Sigmoid colon (tissue), 7 donors: ENCODE data around the gene BCL11B. TPM values are rescaled to one million over a fixed set of nuclear protein-coding genes. Genes with fewer than 3 reads are reported as not detected.

Source experiments
- DNase-seq: peaks from one replicate; pipeline ENCODE4 v3.0.0-alpha.2; 2019
- H3K27ac ChIP-seq, 4 donors: fragments of 200-600 bp; sonication (generic); one replicate each; pipeline ENCODE4 v1.5.1; 2016 to 2019; ENCODE audit warnings: mild to moderate bottlenecking in 1 of 4
- H3K27me3 ChIP-seq, 3 donors: fragments of 200-600 bp; sonication (generic); one replicate each; pipeline ENCODE4 v1.5.1; 2019; ENCODE audit warnings: mild to moderate bottlenecking in 1 of 3
- H3K36me3 ChIP-seq, 4 donors: fragments of 200-600 bp; sonication (generic); one replicate each; pipeline ENCODE4 v1.5.1; 2016 to 2019
- H3K4me1 ChIP-seq, 4 donors: fragments of 200-600 bp; sonication (generic); one replicate each; pipeline ENCODE4 v1.5.1; 2017 to 2019
- H3K4me3 ChIP-seq, 4 donors: fragments of 200-600 bp; sonication (generic); one replicate each; pipeline ENCODE4 v1.5.1; 2017 to 2019; ENCODE audit warnings: mild to moderate bottlenecking in 2 of 4, moderate library complexity in 1 of 4
- H3K9me3 ChIP-seq, 4 donors: fragments of 200-600 bp in 3 of 4; sonication (generic) in 3 of 4; one replicate each; pipeline versions ENCODE4 v1.5.1 to v1.6.1; 2013 to 2019
- EP300 ChIP-seq, 4 donors: sonication (generic); formaldehyde crosslinking; IDR thresholded peaks; one replicate each; pipeline ENCODE4 v1.6.1; 2017; ENCODE audit warnings: antibody characterized with exemption in 4 of 4
- POLR2A ChIP-seq, 2 donors: fragments of 450-650 bp; IDR thresholded peaks; one replicate each; pipeline ENCODE4 v1.6.1; 2016; ENCODE audit warnings: antibody characterized with exemption in 2 of 2, mild to moderate bottlenecking in 2 of 2, moderate library complexity in 2 of 2
- POLR2AphosphoS5 ChIP-seq, 4 donors: sonication (generic); formaldehyde crosslinking; IDR thresholded peaks; one replicate each; pipeline ENCODE4 v1.6.1; 2017; ENCODE audit warnings: antibody characterized with exemption in 4 of 4
- WGBS, 2 donors: extraction: QIAGEN DNeasy Blood & Tissue Kit; methylation state at CpG; one replicate each; pipeline ENCODE4 v1.1.7; 2013; 5-methylcytosine and 5-hydroxymethylcytosine counted together
- intact Hi-C: fragments of 100-400 bp; cut with DNase I; formaldehyde crosslinking; loops from one replicate; pipeline ENCODE4 v1.15.1; 2023
- polyA plus RNA-seq, 3 donors: library from polyadenylated mRNA; stranded (reverse); fragments of 200-250 nt; gene quantifications; one replicate each; pipeline ENCODE4 v1.2.3, GENCODE V29; 2013
- total RNA-seq, 4 donors: library from RNA; depleted of rRNA; stranded (reverse); fragments of >200 nt; gene quantifications; one replicate each; pipeline ENCODE4 v1.1.0, GENCODE V29; 2016
- TF ChIP-seq, protein P1 (sequence below), 4 experiments: fragments of 450-650 bp in 3 of 4; fragments of 200-600 bp in 1 of 4; IDR thresholded peaks; one replicate each; pipeline ENCODE4 v1.5.1; 2016 to 2019; ENCODE audit warnings: antibody characterized with exemption in 4 of 4, mild to moderate bottlenecking in 3 of 4, moderate library complexity in 2 of 4
- donor health status: healthy with polysubstance abuse.
- donor health status: Bipolar disorder and iron deficiency.
- donor health status: healthy.

BCL11B gene
- total and polyA plus RNA-seq, 7 donors = under 0.01 to 3.5 (median 0.23) TPM

DNA sequence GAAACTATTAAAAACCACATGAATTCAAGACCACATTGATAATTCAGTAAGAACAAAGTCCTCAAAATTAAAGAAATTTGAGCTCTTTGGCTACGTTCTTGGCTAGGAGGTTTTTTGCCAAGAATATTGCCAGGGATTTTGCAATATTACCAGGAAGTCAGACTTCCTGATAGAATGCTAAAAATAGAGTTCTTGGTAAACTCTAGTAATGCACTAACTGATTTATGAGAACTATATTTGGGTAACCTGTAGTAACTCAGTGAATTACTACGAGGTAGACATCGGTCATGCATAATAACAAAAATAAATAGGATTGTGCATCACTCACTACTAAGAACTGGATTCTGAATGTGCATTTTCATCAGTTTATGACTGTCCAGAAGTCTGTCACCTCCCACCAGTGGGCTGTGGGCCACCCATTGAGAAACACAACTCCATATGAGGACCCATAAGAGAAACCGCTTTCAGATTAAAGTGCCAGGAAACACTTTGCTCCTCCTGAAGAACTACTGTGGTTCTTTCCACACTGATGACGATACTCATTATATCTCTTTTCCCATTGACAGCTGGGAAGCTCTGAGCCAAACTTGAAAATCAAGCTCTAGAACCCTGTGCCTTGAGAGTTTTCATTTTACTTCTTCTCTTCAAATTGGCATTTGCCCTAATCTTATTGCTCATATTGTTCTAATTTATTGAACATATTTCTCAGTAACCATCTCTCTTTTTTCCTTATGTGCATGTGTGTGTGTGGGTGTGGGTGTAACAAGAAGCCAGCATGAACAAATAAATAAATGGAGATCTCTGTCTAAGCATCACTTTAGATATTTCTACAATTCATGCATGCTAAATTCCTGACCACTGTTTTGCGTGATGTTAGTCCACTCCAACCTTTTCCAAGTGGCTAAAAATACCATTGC is 116.6 kb downstream of the BCL11B start:
- no peaks in the 10 kb centered on the region for H3K9me3 ChIP-seq
- peaks cover 0 to 5% (median 0%) of the 10 kb centered on the region in 3 donors for H3K27me3 ChIP-seq
- DNase-seq = peak; percentile 46
- H3K36me3 ChIP-seq = no peaks in the 10 kb centered on the region
- 72 to 79% methylated on average over 6 of the region's 6 CpGs for WGBS, 2 donors
- H3K4me3 ChIP-seq = no peak overlapping the region
- TF ChIP-seq, protein P1, sequence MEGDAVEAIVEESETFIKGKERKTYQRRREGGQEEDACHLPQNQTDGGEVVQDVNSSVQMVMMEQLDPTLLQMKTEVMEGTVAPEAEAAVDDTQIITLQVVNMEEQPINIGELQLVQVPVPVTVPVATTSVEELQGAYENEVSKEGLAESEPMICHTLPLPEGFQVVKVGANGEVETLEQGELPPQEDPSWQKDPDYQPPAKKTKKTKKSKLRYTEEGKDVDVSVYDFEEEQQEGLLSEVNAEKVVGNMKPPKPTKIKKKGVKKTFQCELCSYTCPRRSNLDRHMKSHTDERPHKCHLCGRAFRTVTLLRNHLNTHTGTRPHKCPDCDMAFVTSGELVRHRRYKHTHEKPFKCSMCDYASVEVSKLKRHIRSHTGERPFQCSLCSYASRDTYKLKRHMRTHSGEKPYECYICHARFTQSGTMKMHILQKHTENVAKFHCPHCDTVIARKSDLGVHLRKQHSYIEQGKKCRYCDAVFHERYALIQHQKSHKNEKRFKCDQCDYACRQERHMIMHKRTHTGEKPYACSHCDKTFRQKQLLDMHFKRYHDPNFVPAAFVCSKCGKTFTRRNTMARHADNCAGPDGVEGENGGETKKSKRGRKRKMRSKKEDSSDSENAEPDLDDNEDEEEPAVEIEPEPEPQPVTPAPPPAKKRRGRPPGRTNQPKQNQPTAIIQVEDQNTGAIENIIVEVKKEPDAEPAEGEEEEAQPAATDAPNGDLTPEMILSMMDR (IDR thresholded peaks at IDR 0.05) = no peak
- TF ChIP-seq POLR2AphosphoS5 (IDR thresholded peaks at IDR 0.05) (no peak), EP300 (IDR thresholded peaks at IDR 0.05) (no peak), POLR2A (IDR thresholded peaks at IDR 0.05) (no peak)
- intact Hi-C loops = no loop called here
- no peaks in the 10 kb centered on the region for H3K4me1 ChIP-seq
- H3K27ac ChIP-seq = no peak overlapping the region

DNA sequence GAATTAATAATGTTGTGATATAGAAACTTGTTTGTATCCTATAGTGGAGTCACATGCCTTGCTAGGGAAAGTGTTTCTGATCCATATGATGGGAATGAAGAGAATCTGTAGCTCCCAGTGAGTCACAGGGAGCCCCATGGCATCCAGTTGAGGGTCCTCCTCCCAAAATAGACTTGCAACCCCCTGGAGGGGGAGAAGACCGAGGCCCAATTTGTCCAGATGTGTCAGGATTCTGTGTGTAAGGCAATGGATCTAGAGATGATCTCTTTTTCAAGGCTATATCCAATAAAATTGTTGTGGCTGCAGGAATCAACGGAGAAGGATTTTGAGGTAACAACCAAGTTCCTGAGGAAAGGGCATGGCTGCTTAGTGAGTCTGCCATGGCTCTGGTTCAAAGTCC is 121.8 kb downstream of the BCL11B start:
- intact Hi-C loops = no loop called here
- no peaks in the 10 kb centered on the region for H3K27me3 ChIP-seq

DNA sequence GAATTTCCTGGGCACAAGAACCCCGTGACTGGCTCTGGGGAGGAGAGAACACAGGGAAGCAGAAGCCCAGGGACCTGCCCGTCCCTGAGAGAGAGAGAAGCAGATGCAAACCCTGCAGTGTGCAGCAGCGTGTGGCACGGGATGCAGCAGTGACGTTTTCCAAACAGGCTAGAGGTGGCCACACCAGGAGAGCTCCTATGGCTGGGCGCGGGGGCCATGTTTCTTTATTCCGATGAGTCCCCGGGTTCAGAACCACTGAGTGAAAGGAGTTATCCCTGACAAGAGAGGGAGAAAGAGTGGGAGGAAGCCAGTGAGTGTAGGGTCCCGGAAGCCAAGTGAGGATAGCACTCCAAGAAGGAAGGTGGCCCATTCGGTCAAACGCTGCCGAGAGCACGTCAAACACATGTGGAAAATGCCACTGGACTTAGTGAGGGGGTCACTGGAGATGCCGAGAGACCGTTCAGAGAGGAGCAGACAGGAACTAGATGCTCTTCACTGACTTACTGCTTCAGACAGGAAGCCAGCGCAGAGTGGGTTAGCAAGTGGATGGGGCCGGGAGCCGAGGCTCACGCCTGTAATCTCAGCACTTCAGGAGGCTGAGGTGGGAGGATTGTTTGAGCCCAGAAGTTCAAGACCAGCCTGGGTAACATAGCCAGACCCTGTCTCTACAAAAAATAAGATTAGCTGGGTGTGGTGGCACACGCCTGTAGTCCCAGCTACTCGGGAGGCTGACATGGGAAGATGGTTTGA is 123.0 kb downstream of the BCL11B start:
- no peaks in the 10 kb centered on the region for H3K9me3 ChIP-seq
- no peaks in the 10 kb centered on the region for H3K4me1 ChIP-seq
- no peaks in the 10 kb centered on the region for H3K36me3 ChIP-seq
- intact Hi-C loops = no loop called here
- 83 to 84% methylated on average over 22 of the region's 22 CpGs for WGBS, 2 donors
- peak; percentile 8 for DNase-seq
- H3K27ac ChIP-seq = no peak overlapping the region
- H3K27me3 ChIP-seq = no peaks in the 10 kb centered on the region
- TF ChIP-seq, protein P1 (IDR thresholded peaks at IDR 0.05) = no peak
- no peak overlapping the region for H3K4me3 ChIP-seq

More for the DNA sequence above, 121.8 kb downstream of the BCL11B start:
- no peak overlapping the region for H3K27ac ChIP-seq
- H3K9me3 ChIP-seq = no peaks in the 10 kb centered on the region
- TF ChIP-seq POLR2A (IDR thresholded peaks at IDR 0.05) = no peak
- no peak for TF ChIP-seq EP300 (IDR thresholded peaks at IDR 0.05)
- no peaks in the 10 kb centered on the region for H3K4me1 ChIP-seq
- WGBS, 2 donors = 60 to 82% methylated on average over 2 of the region's 2 CpGs
- no peak for DNase-seq
- no peak overlapping the region for H3K4me3 ChIP-seq
- no peaks in the 10 kb centered on the region for H3K36me3 ChIP-seq

DNA sequence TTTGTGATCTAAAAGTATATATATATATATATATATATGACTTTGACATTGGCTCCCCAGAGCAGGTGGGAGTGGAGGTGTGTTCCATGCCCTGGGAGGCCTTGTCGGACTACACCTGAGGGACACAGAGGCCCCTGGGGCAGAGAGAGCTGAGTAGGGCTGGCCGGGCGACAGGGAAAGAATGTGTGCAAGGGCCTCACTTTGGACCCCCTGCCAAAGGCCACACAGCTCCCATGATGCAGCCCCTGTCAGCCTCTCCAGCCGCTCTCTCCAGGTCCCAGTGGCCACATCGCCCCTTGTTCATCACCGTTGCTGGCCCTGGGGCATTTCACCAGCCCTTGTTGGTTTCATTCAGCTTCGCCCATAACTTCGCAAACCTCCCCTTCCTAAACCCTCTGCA is 123.9 kb downstream of the BCL11B start:
- WGBS, 2 donors = 91 to 92% methylated on average over 8 of the region's 8 CpGs
- H3K27me3 ChIP-seq = no peaks in the 10 kb centered on the region
- no peaks in the 10 kb centered on the region for H3K9me3 ChIP-seq
- H3K27ac ChIP-seq = no peak overlapping the region
- intact Hi-C loops = no loop called here
- H3K4me3 ChIP-seq = no peak overlapping the region
- H3K36me3 ChIP-seq = no peaks in the 10 kb centered on the region
- TF ChIP-seq POLR2AphosphoS5 (IDR thresholded peaks at IDR 0.05) (no peak), EP300 (IDR thresholded peaks at IDR 0.05) (no peak), POLR2A (IDR thresholded peaks at IDR 0.05) (no peak)
- TF ChIP-seq, protein P1 (IDR thresholded peaks at IDR 0.05) = no peak
- DNase-seq = peak; percentile 60
- no peaks in the 10 kb centered on the region for H3K4me1 ChIP-seq

DNA sequence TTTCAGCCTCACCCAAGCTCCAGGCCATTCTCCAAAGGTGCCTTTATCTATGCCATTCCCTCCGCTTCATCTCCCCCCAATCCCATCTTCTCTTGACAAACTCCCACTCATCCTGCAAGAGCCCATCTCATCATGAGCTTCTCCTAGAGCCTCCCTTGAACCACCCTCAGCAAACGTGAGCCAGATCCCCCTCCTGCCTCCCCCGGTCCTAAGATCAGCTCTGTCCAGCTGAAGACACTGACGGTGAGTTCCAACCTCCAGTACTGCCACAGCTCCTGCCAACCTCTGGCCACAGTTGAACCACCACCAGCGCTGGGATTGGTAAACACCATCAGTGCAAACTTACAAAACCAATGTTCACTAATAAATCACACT is 124.6 kb downstream of the BCL11B start:
- intact Hi-C loops = no loop called here

More for the DNA sequence above, 124.6 kb downstream of the BCL11B start:
- TF ChIP-seq POLR2A (IDR thresholded peaks at IDR 0.05) = no peak
- TF ChIP-seq POLR2AphosphoS5 (IDR thresholded peaks at IDR 0.05) = no peak
- TF ChIP-seq, protein P1 (IDR thresholded peaks at IDR 0.05) = no peak
- TF ChIP-seq EP300 (IDR thresholded peaks at IDR 0.05) = no peak
- Histone ChIP-seq H3K27me3 (no peaks in the 10 kb centered on the region), H3K4me1 (no peaks in the 10 kb centered on the region), H3K4me3 (no peak overlapping the region), H3K36me3 (no peaks in the 10 kb centered on the region), H3K9me3 (no peaks in the 10 kb centered on the region), H3K27ac (no peak overlapping the region)
- 77 to 78% methylated on average over 5 of the region's 5 CpGs for WGBS, 2 donors
- peak; percentile 25 for DNase-seq
